ENCODE measurements around the gene SPACA1.

DNA sequence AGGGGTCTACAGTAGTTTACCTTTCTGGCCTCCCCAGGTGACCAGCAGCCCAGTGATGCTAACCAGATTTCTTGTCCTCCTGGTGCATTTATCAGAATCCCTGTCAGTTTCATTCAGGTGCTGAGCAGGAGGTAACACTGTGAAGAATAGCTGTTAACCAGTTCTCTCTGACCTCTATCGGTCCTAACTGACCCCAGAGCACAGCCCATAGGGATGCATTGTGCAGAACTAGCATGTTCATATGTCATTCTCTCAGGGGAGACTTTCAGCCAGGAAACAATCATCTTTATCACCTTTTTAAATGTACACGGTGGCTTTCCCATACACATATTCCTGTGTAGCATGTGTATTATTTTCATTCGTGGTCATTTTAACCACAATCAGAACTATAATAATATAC, 68.6 kb downstream of the SPACA1 start:
- TF ChIP-seq, protein P1, sequence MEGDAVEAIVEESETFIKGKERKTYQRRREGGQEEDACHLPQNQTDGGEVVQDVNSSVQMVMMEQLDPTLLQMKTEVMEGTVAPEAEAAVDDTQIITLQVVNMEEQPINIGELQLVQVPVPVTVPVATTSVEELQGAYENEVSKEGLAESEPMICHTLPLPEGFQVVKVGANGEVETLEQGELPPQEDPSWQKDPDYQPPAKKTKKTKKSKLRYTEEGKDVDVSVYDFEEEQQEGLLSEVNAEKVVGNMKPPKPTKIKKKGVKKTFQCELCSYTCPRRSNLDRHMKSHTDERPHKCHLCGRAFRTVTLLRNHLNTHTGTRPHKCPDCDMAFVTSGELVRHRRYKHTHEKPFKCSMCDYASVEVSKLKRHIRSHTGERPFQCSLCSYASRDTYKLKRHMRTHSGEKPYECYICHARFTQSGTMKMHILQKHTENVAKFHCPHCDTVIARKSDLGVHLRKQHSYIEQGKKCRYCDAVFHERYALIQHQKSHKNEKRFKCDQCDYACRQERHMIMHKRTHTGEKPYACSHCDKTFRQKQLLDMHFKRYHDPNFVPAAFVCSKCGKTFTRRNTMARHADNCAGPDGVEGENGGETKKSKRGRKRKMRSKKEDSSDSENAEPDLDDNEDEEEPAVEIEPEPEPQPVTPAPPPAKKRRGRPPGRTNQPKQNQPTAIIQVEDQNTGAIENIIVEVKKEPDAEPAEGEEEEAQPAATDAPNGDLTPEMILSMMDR (IDR thresholded peaks at IDR 0.05): no peak
- no peak for TF ChIP-seq POLR2A (IDR thresholded peaks at IDR 0.05)
